Measurements from ENCODE around the gene ERRFI1.

ERRFI1 gene

DNA sequence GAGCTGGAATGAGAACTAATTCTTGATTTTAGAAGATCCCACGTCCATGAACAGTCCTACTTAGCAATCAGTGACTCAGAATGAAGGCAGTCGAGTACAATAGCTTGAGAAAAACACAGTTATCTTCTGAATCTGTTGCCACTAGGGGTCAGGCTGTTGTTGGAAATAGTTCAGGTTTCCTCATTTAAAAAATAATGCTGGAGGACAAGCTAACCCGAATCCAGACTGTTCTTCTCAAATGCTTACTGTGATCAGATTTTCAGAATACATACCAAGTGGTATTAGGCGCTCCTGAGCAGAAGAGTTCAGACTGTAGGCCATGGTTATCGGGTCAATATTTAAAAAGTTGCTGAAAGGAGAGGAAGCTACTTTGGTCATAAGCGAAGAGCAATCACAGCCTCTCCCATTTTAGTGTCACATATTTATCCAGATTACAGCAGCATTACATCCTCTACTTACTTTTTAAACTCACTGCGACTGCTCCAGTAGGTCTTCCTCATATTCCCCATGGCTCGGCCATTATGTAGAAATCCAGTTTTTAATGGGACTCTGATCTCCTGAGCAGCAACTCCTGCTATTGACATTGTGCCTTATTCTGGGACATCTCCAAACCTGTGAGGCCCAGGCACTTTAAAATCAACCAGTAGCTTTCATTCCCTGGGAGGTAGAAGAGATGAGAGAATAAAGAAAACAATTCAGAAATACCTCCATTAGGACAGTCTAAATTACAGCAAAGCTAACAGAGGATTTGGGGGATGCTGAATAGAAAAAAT lies 10.9 kb downstream of the ERRFI1 start:
- Histone ChIP-seq H3K4me1 (ENCODE audit: control insufficient read depth in 5 of 5, insufficient read depth in 5 of 5, low read length in 5 of 5) (peaks cover 6 to 45% (median 42%) of the 10 kb centered on the region in 5 donors), H3K4me3 (ENCODE audit: low read depth in 1 of 5, low read length in 5 of 5) (peak overlapping the region in 2 of 5 donors; percentile 17 to 26)

DNA sequence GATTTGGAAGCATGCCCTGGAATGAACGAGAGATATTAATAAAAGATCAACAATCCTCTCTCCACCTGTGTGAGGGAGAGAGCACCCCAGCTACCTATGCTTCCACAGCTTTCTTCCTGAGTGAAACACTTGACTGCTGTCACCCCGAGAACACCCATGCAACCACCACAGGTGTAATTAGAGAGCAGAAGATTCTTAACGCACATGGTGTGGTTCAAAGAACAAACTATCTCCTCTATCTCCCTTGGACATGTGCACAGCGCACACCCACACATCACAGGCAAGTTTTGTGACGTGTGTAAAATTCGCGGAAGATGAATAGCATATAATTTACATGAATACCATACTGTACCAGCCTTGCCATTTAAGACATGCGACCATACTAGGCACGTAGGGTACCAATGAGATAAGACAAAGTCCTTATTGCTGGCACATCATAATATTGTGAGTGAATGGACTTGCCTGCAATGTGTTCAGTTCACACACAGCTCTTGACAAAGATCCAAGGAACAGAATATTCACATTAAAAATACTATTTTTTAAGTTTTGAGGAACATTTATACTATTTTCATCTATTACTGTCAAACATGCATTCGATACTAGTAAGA lies 11.6 kb downstream of the ERRFI1 start:
- peak overlapping the region; percentile 12 for H3K27ac ChIP-seq (ENCODE audit: low read depth, low read length)
- no peaks in the 10 kb centered on the region for H3K9me3 ChIP-seq (ENCODE audit: control insufficient read depth in 5 of 5, low read length in 5 of 5)
- H3K9ac ChIP-seq (ENCODE audit: low read length in 5 of 5), result no peak overlapping the region
- no peaks in the 10 kb centered on the region for H3K27me3 ChIP-seq (ENCODE audit: control insufficient read depth in 5 of 5, insufficient read depth in 4 of 5, low read length in 5 of 5)
- no peak overlapping the region for H3K4me3 ChIP-seq (ENCODE audit: low read depth in 1 of 5, low read length in 5 of 5)
- peaks cover 6 to 45% (median 38%) of the 10 kb centered on the region in 5 donors for H3K4me1 ChIP-seq (ENCODE audit: control insufficient read depth in 5 of 5, insufficient read depth in 5 of 5, low read length in 5 of 5)
- peaks cover 16 to 38% (median 36%) of the 10 kb centered on the region in 5 donors for H3K36me3 ChIP-seq (ENCODE audit: control insufficient read depth in 5 of 5, insufficient read depth in 5 of 5, low read length in 5 of 5)

More for the DNA sequence above, 10.9 kb downstream of the ERRFI1 start:
- Histone ChIP-seq H3K27me3 (ENCODE audit: control insufficient read depth in 5 of 5, insufficient read depth in 4 of 5, low read length in 5 of 5) (no peaks in the 10 kb centered on the region), H3K36me3 (ENCODE audit: control insufficient read depth in 5 of 5, insufficient read depth in 5 of 5, low read length in 5 of 5) (peaks cover 19 to 37% (median 33%) of the 10 kb centered on the region in 5 donors), H3K9ac (ENCODE audit: low read length in 5 of 5) (peak overlapping the region; percentile 10 to 57 (median 20)), H3K9me3 (ENCODE audit: control insufficient read depth in 5 of 5, low read length in 5 of 5) (no peaks in the 10 kb centered on the region), H3K27ac (ENCODE audit: low read depth, low read length) (peak overlapping the region; percentile 78)

DNA sequence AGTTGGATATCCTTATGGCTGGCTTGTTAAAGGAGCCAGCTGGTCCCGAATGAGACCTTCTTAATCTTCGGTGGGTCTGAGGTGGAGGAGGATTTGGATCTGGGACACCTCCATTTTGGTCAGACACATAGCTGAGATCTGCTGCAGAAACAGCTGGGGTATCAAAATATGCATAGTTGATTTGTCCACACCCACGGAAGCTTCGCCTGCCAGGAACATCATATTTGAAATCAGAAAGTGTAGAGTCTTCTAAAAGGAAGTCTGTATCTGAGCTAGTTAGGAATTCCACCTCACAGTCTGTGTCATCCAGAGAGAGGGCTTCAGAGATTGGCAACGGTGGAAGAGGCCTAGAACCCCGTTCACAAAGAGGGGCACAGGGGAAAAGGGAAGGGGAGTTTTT lies 12.3 kb downstream of the ERRFI1 start:
- H3K9ac ChIP-seq (ENCODE audit: low read length in 5 of 5), result no peak overlapping the region
- H3K9me3 ChIP-seq (ENCODE audit: control insufficient read depth in 5 of 5, low read length in 5 of 5), result no peaks in the 10 kb centered on the region
- no peaks in the 10 kb centered on the region for H3K27me3 ChIP-seq (ENCODE audit: control insufficient read depth in 5 of 5, insufficient read depth in 4 of 5, low read length in 5 of 5)
- H3K4me3 ChIP-seq (ENCODE audit: low read depth in 1 of 5, low read length in 5 of 5), result no peak overlapping the region
- H3K36me3 ChIP-seq (ENCODE audit: control insufficient read depth in 5 of 5, insufficient read depth in 5 of 5, low read length in 5 of 5), result peaks cover 16 to 38% (median 36%) of the 10 kb centered on the region in 5 donors
- peaks cover 6 to 46% (median 39%) of the 10 kb centered on the region in 5 donors for H3K4me1 ChIP-seq (ENCODE audit: control insufficient read depth in 5 of 5, insufficient read depth in 5 of 5, low read length in 5 of 5)
- H3K27ac ChIP-seq (ENCODE audit: low read depth, low read length), result peak overlapping the region; percentile 12

DNA sequence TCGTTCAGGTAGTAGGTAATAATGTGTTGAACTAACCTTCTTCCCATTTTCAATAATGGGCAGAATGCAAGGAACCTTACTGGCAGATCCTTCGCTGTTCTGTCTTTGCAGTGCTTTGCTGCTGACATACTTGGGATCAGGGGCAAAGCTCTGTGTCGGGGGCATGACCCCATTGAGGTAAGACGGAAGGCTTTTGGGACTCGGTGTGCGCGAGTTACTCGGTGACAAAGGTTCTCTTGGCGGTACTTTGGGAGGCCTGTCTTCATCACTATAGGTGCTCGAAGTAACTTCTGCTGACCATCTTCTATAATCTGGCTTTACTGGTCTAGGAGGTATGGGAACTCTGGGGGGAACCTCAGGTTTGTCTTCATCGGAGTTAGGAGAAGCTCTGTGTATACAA lies 12.7 kb downstream of the ERRFI1 start:
- peaks cover 6 to 46% (median 39%) of the 10 kb centered on the region in 5 donors for H3K4me1 ChIP-seq (ENCODE audit: control insufficient read depth in 5 of 5, insufficient read depth in 5 of 5, low read length in 5 of 5)
- H3K27ac ChIP-seq (ENCODE audit: low read depth, low read length), result no peak overlapping the region
- no peaks in the 10 kb centered on the region for H3K9me3 ChIP-seq (ENCODE audit: control insufficient read depth in 5 of 5, low read length in 5 of 5)
- H3K9ac ChIP-seq (ENCODE audit: low read length in 5 of 5), result no peak overlapping the region
- no peaks in the 10 kb centered on the region for H3K27me3 ChIP-seq (ENCODE audit: control insufficient read depth in 5 of 5, insufficient read depth in 4 of 5, low read length in 5 of 5)
- peaks cover 16 to 38% (median 36%) of the 10 kb centered on the region in 5 donors for H3K36me3 ChIP-seq (ENCODE audit: control insufficient read depth in 5 of 5, insufficient read depth in 5 of 5, low read length in 5 of 5)
- no peak overlapping the region for H3K4me3 ChIP-seq (ENCODE audit: low read depth in 1 of 5, low read length in 5 of 5)

DNA sequence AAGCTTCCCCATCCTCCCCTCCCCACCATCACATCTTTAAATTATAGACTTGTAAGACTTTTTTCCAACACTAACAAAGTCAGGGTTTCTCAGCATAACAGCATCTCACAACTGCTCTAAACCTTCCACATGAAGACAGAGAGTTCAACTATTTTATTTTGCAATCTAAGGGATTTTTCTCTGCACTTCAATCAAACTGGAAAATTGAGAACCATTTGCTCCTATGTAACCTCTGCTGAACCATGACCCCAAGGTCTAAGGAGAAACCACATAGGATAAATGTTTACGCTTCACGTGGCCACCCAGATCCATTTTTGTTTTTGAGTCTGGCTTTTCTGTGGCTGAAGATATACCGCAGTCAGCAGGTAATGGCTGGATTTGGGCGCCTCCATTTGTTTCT lies 13.2 kb downstream of the ERRFI1 start:
- no peak overlapping the region for H3K27ac ChIP-seq (ENCODE audit: low read depth, low read length)
- no peak overlapping the region for H3K9ac ChIP-seq (ENCODE audit: low read length in 5 of 5)

DNA sequence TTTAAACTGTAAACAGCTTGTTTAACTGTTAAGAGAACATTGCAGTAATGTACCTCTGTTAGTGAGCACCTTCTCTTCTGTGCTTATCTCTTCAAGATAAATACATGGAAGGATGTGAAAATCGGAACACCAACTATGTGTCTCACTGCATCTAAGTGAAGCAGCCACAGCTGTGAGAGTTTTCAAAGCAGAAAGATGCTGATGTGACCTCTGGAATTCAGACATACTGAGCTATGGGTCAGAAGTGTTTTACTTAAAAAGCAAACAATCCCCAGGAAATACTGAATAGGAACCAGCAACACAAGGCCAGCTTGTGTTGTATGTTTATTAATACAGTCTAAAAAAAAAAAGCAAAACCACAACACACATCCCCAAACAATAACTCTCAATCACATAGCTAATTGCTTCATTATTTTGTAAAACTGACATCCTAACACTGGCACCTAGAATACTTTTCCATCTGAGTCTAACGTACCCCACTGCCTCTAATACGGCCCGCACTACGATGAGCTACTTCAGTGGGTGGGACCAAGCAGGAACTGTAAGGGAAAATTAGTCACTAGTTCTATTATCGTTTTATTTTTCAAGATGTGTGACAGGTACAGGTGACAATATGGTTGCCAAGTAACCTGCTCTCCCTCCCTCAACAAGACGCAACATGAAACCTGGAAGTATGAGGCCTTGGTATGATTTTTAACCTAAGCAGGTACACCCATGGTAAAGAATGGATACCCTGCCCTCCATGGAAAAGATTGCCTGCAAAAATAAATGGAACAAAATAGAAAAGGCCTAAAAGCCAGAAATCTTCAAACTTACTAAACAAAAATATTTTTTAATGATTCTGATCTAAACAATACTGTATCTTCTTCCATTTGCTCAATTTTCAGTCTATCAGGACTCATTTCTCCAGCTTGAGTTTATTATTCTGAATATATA lies 13.9 kb downstream of the ERRFI1 start:
- Histone ChIP-seq H3K9me3 (ENCODE audit: control insufficient read depth in 5 of 5, low read length in 5 of 5) (no peaks in the 10 kb centered on the region), H3K4me3 (ENCODE audit: low read depth in 1 of 5, low read length in 5 of 5) (no peak overlapping the region), H3K27me3 (ENCODE audit: control insufficient read depth in 5 of 5, insufficient read depth in 4 of 5, low read length in 5 of 5) (no peaks in the 10 kb centered on the region), H3K27ac (ENCODE audit: low read depth, low read length) (no peak overlapping the region), H3K4me1 (ENCODE audit: control insufficient read depth in 5 of 5, insufficient read depth in 5 of 5, low read length in 5 of 5) (peaks cover 6 to 37% (median 30%) of the 10 kb centered on the region in 5 donors), H3K36me3 (ENCODE audit: control insufficient read depth in 5 of 5, insufficient read depth in 5 of 5, low read length in 5 of 5) (peaks cover 16 to 38% (median 36%) of the 10 kb centered on the region in 5 donors), H3K9ac (ENCODE audit: low read length in 5 of 5) (no peak overlapping the region)

More for the DNA sequence above, 13.2 kb downstream of the ERRFI1 start:
- Histone ChIP-seq H3K4me3 (ENCODE audit: low read depth in 1 of 5, low read length in 5 of 5) (no peak overlapping the region), H3K36me3 (ENCODE audit: control insufficient read depth in 5 of 5, insufficient read depth in 5 of 5, low read length in 5 of 5) (peaks cover 16 to 38% (median 36%) of the 10 kb centered on the region in 5 donors), H3K9me3 (ENCODE audit: control insufficient read depth in 5 of 5, low read length in 5 of 5) (no peaks in the 10 kb centered on the region), H3K4me1 (ENCODE audit: control insufficient read depth in 5 of 5, insufficient read depth in 5 of 5, low read length in 5 of 5) (peaks cover 6 to 44% (median 38%) of the 10 kb centered on the region in 5 donors), H3K27me3 (ENCODE audit: control insufficient read depth in 5 of 5, insufficient read depth in 4 of 5, low read length in 5 of 5) (no peaks in the 10 kb centered on the region)

DNA sequence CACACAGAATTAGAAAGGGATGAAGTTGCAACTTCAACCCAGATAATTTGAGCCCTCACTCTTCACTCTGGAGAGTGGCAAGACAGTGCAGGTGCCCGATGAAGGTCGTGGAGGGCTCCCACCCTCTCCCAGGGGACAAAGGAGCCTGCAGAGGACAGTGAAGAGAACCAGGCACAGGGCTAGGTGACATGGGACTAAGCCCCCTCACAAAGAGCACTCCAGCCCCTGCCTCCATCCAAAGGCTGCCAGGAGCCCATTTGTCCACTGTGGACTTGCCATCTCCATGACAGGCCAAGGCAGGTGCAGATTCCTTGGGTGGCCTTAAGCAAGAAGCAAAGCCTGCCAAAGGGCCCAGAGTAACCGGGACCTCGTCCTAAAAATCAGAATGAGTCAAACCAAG lies 15.1 kb downstream of the ERRFI1 start:
- H3K27ac ChIP-seq (ENCODE audit: low read depth, low read length), result no peak overlapping the region
- H3K4me1 ChIP-seq (ENCODE audit: control insufficient read depth in 5 of 5, insufficient read depth in 5 of 5, low read length in 5 of 5), result peaks cover 6 to 36% (median 27%) of the 10 kb centered on the region in 5 donors
- peaks cover 16 to 38% (median 36%) of the 10 kb centered on the region in 5 donors for H3K36me3 ChIP-seq (ENCODE audit: control insufficient read depth in 5 of 5, insufficient read depth in 5 of 5, low read length in 5 of 5)
- no peaks in the 10 kb centered on the region for H3K27me3 ChIP-seq (ENCODE audit: control insufficient read depth in 5 of 5, insufficient read depth in 4 of 5, low read length in 5 of 5)
- H3K4me3 ChIP-seq (ENCODE audit: low read depth in 1 of 5, low read length in 5 of 5), result no peak overlapping the region
- H3K9ac ChIP-seq (ENCODE audit: low read length in 5 of 5), result no peak overlapping the region
- no peaks in the 10 kb centered on the region for H3K9me3 ChIP-seq (ENCODE audit: control insufficient read depth in 5 of 5, low read length in 5 of 5)

DNA sequence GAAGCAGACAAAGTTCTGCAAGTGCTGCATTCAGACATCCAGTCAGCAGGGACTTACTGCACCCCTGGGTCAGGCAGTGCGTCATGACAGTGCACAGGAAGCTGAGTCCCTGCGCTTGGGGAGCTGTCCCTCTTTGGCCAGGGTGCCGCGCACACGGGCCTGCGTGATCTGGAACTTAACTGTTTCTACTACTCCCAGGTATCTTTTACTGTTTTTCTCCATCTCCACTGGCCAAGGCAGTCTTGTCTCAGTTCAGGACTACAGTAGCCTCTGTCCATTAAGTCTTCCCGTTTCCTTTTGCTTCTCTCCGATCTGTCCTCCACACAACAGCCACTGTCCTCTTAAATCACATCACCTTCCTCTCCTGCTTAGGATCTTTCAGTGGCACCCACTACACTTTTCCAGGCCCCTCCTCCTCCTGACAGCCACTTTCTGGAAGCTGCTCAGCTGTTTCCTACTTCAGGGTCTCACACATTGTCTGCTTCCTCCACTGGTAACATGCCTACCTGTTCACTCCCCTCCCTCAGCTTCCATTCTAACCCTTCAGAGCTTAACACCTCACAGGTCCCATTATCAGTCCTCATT lies 15.9 kb downstream of the ERRFI1 start:
- no peak overlapping the region for H3K9ac ChIP-seq (ENCODE audit: low read length in 5 of 5)
- H3K9me3 ChIP-seq (ENCODE audit: control insufficient read depth in 5 of 5, low read length in 5 of 5), result no peaks in the 10 kb centered on the region
- no peak overlapping the region for H3K27ac ChIP-seq (ENCODE audit: low read depth, low read length)
- peaks cover 16 to 38% (median 36%) of the 10 kb centered on the region in 5 donors for H3K36me3 ChIP-seq (ENCODE audit: control insufficient read depth in 5 of 5, insufficient read depth in 5 of 5, low read length in 5 of 5)
- H3K4me1 ChIP-seq (ENCODE audit: control insufficient read depth in 5 of 5, insufficient read depth in 5 of 5, low read length in 5 of 5), result peaks cover 7 to 36% (median 27%) of the 10 kb centered on the region in 5 donors
- no peaks in the 10 kb centered on the region for H3K27me3 ChIP-seq (ENCODE audit: control insufficient read depth in 5 of 5, insufficient read depth in 4 of 5, low read length in 5 of 5)
- no peak overlapping the region for H3K4me3 ChIP-seq (ENCODE audit: low read depth in 1 of 5, low read length in 5 of 5)

Data from subcutaneous abdominal adipose tissue (tissue), 5 donors.